ENCODE measurements around the gene DCBLD1. TPM values are rescaled to one million over a fixed set of nuclear protein-coding genes. Genes with fewer than 3 reads are reported as not detected.
"Not testable (repeated sequence)": the region's sequence is repeated elsewhere in the genome, so short reads cannot be mapped to it uniquely, and the experiment has no call there.

DCBLD1 gene
- 39.6 and 59.1 TPM in 2 replicates for total RNA-seq (2014; rRNA removed; shearing (Covaris generic))

- H3K27me3 ChIP-seq (replicated peaks), result no peaks in the 10 kb centered on the region
Measured at GRCh38 chr6:117482240-117483003, at the start of gene DCBLD1. Gene DCBLD1 (plus strand): TSS chr6:117482674. CDS start chr6:117482782, 108 bp downstream.

GRCh38 chr6:117440706-117441525 lies 41.6 kb upstream of the DCBLD1 start:
- Histone ChIP-seq H3K4me1 (replicated peaks) (peaks cover 16% of the 10 kb centered on the region), H3K36me3 (no peaks in the 10 kb centered on the region), H3K9me3 (replicated peaks) (no peaks in the 10 kb centered on the region; the same call in 1 of the 2 replicates), H3K27ac (peak overlapping the region; percentile 29; the same call in 1 of the 2 replicates), H3K27me3 (replicated peaks) (no peaks in the 10 kb centered on the region), H3K4me3 (no peak overlapping the region)
- peak in 1 of 2 experiments; percentile 37 for DNase-seq (ENCODE audit: low read depth in 1 of 2, low spot score in 2 of 2)

More at GRCh38 chr6:117482240-117483003, at the start of gene DCBLD1:
- H3K36me3 ChIP-seq, result peaks cover 37% of the 10 kb centered on the region
- no peaks in the 10 kb centered on the region for H3K9me3 ChIP-seq (replicated peaks)
- peaks cover 36% of the 10 kb centered on the region for H3K4me1 ChIP-seq (replicated peaks)
- H3K27ac ChIP-seq, result peak within 1 kb of the TSS; percentile 76
- peak within 1 kb of the TSS; percentile 93 for H3K4me3 ChIP-seq
- peak; percentile 84 to 86 for DNase-seq (ENCODE audit: low read depth in 1 of 2, low spot score in 2 of 2)

DNA sequence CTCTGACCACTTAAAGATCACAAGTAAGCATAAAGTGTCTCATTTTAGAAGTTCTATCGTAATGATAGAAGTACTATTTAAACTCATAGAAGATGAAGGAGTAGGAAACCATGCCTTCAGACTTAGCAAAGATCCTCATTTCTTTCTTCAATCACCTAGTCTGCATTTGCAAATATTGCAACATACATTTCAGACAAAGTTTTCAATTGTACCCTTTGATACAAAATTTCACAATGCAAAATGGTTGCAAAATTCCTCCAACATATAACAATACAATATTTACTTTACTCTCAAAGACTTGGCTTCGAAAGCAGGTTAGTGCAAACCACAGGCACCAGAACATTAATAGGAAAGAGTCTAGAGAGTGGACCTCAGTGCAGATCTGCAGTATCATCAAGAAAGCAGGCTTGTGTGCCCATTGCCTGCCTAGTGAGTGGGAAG lies 40.6 kb upstream of the DCBLD1 start:
- Histone ChIP-seq H3K4me1 (replicated peaks) (peaks cover 16% of the 10 kb centered on the region), H3K27ac (no peak overlapping the region), H3K27me3 (replicated peaks) (no peaks in the 10 kb centered on the region)

GRCh38 chr6:117442313-117442712 lies 40.2 kb upstream of the DCBLD1 start:
- H3K27ac ChIP-seq; DNase-seq (ENCODE audit: low read depth in 1 of 2, low spot score in 2 of 2); H3K4me3 ChIP-seq; H3K27me3 ChIP-seq (replicated peaks); H3K9me3 ChIP-seq (replicated peaks); H3K36me3 ChIP-seq: not testable (repeated sequence)
- H3K4me1 ChIP-seq (replicated peaks), result peaks cover 17% of the 10 kb centered on the region

More for the DNA sequence above, 40.6 kb upstream of the DCBLD1 start:
- DNase-seq (ENCODE audit: low read depth in 1 of 2, low spot score in 2 of 2), result no peak
- Histone ChIP-seq H3K36me3 (no peaks in the 10 kb centered on the region), H3K9me3 (replicated peaks) (no peaks in the 10 kb centered on the region; the same call in 1 of the 2 replicates), H3K4me3 (no peak overlapping the region)

DNA sequence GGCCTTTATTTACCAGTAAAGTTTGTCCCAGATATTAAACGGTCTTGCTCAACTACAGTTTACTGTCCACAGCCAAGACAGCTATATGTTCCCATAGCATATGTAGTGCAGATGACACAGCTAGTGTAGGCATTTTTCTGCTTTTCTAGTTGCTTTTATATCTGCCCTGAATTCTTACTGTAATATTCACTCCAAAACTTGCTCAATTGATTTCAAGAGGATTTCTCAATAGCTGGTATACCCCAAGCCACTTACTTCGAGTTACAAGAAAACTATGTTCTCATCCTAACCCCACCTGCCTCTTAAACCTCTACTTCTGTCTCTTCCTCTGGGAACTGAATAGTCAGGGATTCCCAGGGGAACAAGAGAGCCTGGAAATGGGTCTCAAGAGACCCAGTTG lies 37.9 kb upstream of the DCBLD1 start:
- no peak overlapping the region for H3K27ac ChIP-seq
- no peak overlapping the region for H3K4me3 ChIP-seq
- no peak for DNase-seq (ENCODE audit: low read depth in 1 of 2, low spot score in 2 of 2)
- H3K9me3 ChIP-seq (replicated peaks), result no peaks in the 10 kb centered on the region; the same call in 1 of the 2 replicates
- peaks cover 37% of the 10 kb centered on the region for H3K4me1 ChIP-seq (replicated peaks)
- no peaks in the 10 kb centered on the region for H3K27me3 ChIP-seq (replicated peaks)
- no peaks in the 10 kb centered on the region for H3K36me3 ChIP-seq

- Histone ChIP-seq H3K4me1 (replicated peaks) (peaks cover 47% of the 10 kb centered on the region), H3K27ac (no peak overlapping the region), H3K36me3 (no peaks in the 10 kb centered on the region), H3K9me3 (replicated peaks) (no peaks in the 10 kb centered on the region), H3K27me3 (replicated peaks) (no peaks in the 10 kb centered on the region), H3K4me3 (no peak overlapping the region)
- DNase-seq (ENCODE audit: low read depth in 1 of 2, low spot score in 2 of 2), result no peak
Measured at GRCh38 chr6:117446861-117447260, 35.6 kb upstream of the DCBLD1 start.

DNA sequence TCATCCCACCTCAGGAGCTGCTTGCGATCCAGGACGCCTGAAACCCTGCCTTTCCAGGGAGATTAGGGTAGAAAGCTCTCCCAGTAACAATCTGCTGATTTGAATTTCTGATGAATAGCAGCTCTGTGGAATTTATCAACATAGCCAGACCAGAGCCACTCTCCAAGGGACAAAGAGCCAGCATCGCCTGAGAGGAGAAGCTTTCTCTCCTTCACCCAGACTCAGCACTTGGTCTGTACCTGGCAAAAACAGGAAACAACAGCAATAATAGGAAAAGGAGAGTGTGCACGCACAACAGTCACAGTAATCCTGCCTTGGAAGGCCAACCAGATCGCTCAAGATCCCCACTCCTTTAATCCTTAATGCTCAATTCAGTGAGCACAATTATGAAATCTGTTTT lies 34.5 kb upstream of the DCBLD1 start:
- Histone ChIP-seq H3K4me3 (no peak overlapping the region), H3K27me3 (replicated peaks) (no peaks in the 10 kb centered on the region), H3K9me3 (replicated peaks) (no peaks in the 10 kb centered on the region), H3K4me1 (replicated peaks) (peaks cover 45% of the 10 kb centered on the region), H3K27ac (peak overlapping the region; percentile 96), H3K36me3 (no peaks in the 10 kb centered on the region)
- peak in 1 of 2 experiments; percentile 65 for DNase-seq (ENCODE audit: low read depth in 1 of 2, low spot score in 2 of 2)

- DNase-seq (ENCODE audit: low read depth in 1 of 2, low spot score in 2 of 2), result peak; percentile 80 to 92
- peaks cover 45% of the 10 kb centered on the region for H3K4me1 ChIP-seq (replicated peaks)
- H3K9me3 ChIP-seq (replicated peaks), result no peaks in the 10 kb centered on the region
- H3K27me3 ChIP-seq (replicated peaks), result no peaks in the 10 kb centered on the region
- no peak overlapping the region for H3K4me3 ChIP-seq
- peak overlapping the region; percentile 96 for H3K27ac ChIP-seq
- H3K36me3 ChIP-seq, result no peaks in the 10 kb centered on the region
Measured at GRCh38 chr6:117448732-117449485, 33.6 kb upstream of the DCBLD1 start.

GRCh38 chr6:117449549-117450439 lies 32.7 kb upstream of the DCBLD1 start:
- Histone ChIP-seq H3K9me3 (replicated peaks) (no peaks in the 10 kb centered on the region), H3K27me3 (replicated peaks) (no peaks in the 10 kb centered on the region), H3K4me3 (no peak overlapping the region), H3K4me1 (replicated peaks) (peaks cover 45% of the 10 kb centered on the region), H3K27ac (peak overlapping the region; percentile 96), H3K36me3 (no peaks in the 10 kb centered on the region)
- DNase-seq (ENCODE audit: low read depth in 1 of 2, low spot score in 2 of 2), result peak; percentile 71 to 81

DNA sequence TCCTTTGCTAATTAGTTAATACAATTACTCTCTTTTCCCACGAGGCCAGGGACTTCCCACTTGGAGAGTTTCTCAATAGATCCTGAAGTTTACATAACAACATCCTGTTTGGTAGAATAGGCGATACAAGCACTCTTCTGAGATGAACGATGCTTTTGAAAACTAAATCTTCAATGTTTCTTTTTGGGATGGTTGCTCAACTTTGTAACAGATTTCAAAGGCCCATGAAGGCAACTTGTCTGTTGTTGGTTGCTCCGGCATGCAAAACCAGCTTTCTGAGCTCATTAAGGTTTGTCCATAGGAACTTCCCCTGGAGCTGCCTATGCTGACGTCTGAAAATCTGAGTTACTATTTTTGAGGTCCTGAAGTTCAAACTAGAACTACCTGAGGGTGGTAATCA lies 30.8 kb upstream of the DCBLD1 start:
- Histone ChIP-seq H3K36me3 (no peaks in the 10 kb centered on the region), H3K27ac (no peak overlapping the region), H3K4me3 (no peak overlapping the region), H3K4me1 (replicated peaks) (peaks cover 45% of the 10 kb centered on the region), H3K9me3 (replicated peaks) (no peaks in the 10 kb centered on the region), H3K27me3 (replicated peaks) (no peaks in the 10 kb centered on the region)
- peak in 1 of 2 experiments; percentile 29 for DNase-seq (ENCODE audit: low read depth in 1 of 2, low spot score in 2 of 2)

DNA sequence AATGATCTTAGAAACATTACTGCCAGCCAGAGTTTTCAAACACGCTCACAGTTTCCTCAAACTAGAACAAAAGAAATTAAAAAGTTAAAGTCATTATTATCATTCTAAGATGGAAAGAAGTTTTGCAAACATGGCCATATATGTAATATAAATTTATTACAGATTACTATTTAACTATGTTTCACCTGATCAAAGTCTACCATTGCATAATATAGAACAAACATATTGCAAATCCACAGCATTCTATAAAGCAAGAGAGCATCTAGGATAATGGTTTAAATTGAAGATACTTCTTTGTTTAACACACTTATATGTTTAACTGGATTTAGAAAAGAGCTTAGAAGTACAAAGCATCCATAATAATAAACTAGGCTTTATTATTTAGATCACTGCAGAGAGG lies 26.2 kb upstream of the DCBLD1 start:
- no peak for DNase-seq (ENCODE audit: low read depth in 1 of 2, low spot score in 2 of 2)
- Histone ChIP-seq H3K4me3 (no peak overlapping the region), H3K27me3 (replicated peaks) (no peaks in the 10 kb centered on the region), H3K4me1 (replicated peaks) (peaks cover 8% of the 10 kb centered on the region), H3K9me3 (replicated peaks) (no peaks in the 10 kb centered on the region), H3K36me3 (no peaks in the 10 kb centered on the region), H3K27ac (no peak overlapping the region)

GRCh38 chr6:117456998-117457397 lies 25.5 kb upstream of the DCBLD1 start:
- no peak for DNase-seq (ENCODE audit: low read depth in 1 of 2, low spot score in 2 of 2)
- no peaks in the 10 kb centered on the region for H3K36me3 ChIP-seq
- H3K27me3 ChIP-seq (replicated peaks), result no peaks in the 10 kb centered on the region
- H3K4me3 ChIP-seq, result no peak overlapping the region
- no peak overlapping the region for H3K27ac ChIP-seq
- H3K4me1 ChIP-seq (replicated peaks), result peaks cover under 1% of the 10 kb centered on the region
- H3K9me3 ChIP-seq (replicated peaks), result no peaks in the 10 kb centered on the region
